SU-DHL-6 (cell line): ENCODE data around the gene PNMA8A.

Experiments used
- H2AFZ ChIP-seq: fragments of 200-600 bp; sonication (generic); 2 replicates; pipeline ENCODE4 v1.6.1; 2014; ENCODE audit warnings: low read depth, mild to moderate bottlenecking, moderate library complexity, mixed read lengths, antibody characterized with exemption, low read length; ENCODE audit not compliant: severe bottlenecking
- H3F3A ChIP-seq: fragments of 200-600 bp; shearing (Covaris generic); 2 replicates; pipeline ENCODE4 v1.6.0; 2016; ENCODE audit warnings: antibody characterized with exemption, mild to moderate bottlenecking; ENCODE audit not compliant: insufficient read depth
- H3K27ac ChIP-seq: fragments of 200-600 bp; sonication (generic); 2 replicates; pipeline ENCODE4 v1.5.1; 2016; ENCODE audit warnings: low read depth, mild to moderate bottlenecking, low read length, moderate library complexity, mixed read lengths
- H3K27me3 ChIP-seq: fragments of 200-600 bp; sonication (generic), shearing (Covaris generic); 2 replicates; pipeline ENCODE4 v1.6.0; 2014; ENCODE audit warnings: mild to moderate bottlenecking, low read length
- H3K36me3 ChIP-seq: fragments of 200-600 bp; sonication (generic); 2 replicates; pipeline ENCODE4 v1.6.1; 2014; ENCODE audit warnings: mild to moderate bottlenecking, low read length, mixed read lengths
- H3K4me2 ChIP-seq: fragments of 300-600, 200-600 bp; shearing (Covaris generic), sonication (generic); 2 replicates; pipeline ENCODE4 v1.6.0; 2014; ENCODE audit warnings: low read length, low read depth, mild to moderate bottlenecking; ENCODE audit not compliant: poor library complexity, severe bottlenecking
- H3K4me3 ChIP-seq: fragments of 200-600 bp; sonication (generic); 2 replicates; pipeline ENCODE4 v1.5.1; 2014; ENCODE audit warnings: antibody characterized with exemption, low read length, mild to moderate bottlenecking, mixed read lengths; ENCODE audit not compliant: insufficient read depth, poor library complexity, severe bottlenecking
- H3K79me2 ChIP-seq: fragments of 200-600 bp; sonication (generic); 2 replicates; pipeline ENCODE4 v1.6.1; 2014; ENCODE audit warnings: mild to moderate bottlenecking, low read length, moderate library complexity; ENCODE audit not compliant: insufficient read depth
- H3K9ac ChIP-seq: fragments of 200-600 bp; sonication (generic); 2 replicates; pipeline ENCODE4 v1.7.0; 2014; ENCODE audit warnings: mild to moderate bottlenecking, low read length
- H3K9me2 ChIP-seq: fragments of 200-600 bp; sonication (generic); replicated peaks from 2 replicates; pipeline ENCODE4 v1.6.1; 2014; ENCODE audit warnings: low read length; ENCODE audit not compliant: insufficient read depth
- H3K9me3 ChIP-seq: fragments of 200-600 bp; sonication (generic); 2 replicates; pipeline ENCODE4 v1.6.1; 2014; ENCODE audit warnings: low read length, mixed read lengths; ENCODE audit not compliant: insufficient read depth
- H4K20me1 ChIP-seq: fragments of 200-600 bp; sonication (generic); 2 replicates; pipeline ENCODE4 v1.6.1; 2014; ENCODE audit warnings: low read depth, mild to moderate bottlenecking, antibody characterized with exemption, low read length, moderate library complexity, mixed read lengths
- CTCF ChIP-seq: fragments of 200-600 bp; sonication (generic); IDR thresholded peaks from one replicate; pipeline ENCODE4 v1.5.1; 2017; ENCODE audit warnings: antibody characterized with exemption, mild to moderate bottlenecking, low read length, moderate library complexity; ENCODE audit not compliant: insufficient read depth, poor library complexity, severe bottlenecking
- EZH2phosphoT487 ChIP-seq: fragments of 200-600 bp; sonication (generic), shearing (Covaris generic); conservative IDR thresholded peaks from 2 replicates; pipeline ENCODE4 v1.6.1; 2018; ENCODE audit warnings: mild to moderate bottlenecking, antibody characterized with exemption, low read length, moderate library complexity, mixed read lengths

Gene PNMA8A

DNA sequence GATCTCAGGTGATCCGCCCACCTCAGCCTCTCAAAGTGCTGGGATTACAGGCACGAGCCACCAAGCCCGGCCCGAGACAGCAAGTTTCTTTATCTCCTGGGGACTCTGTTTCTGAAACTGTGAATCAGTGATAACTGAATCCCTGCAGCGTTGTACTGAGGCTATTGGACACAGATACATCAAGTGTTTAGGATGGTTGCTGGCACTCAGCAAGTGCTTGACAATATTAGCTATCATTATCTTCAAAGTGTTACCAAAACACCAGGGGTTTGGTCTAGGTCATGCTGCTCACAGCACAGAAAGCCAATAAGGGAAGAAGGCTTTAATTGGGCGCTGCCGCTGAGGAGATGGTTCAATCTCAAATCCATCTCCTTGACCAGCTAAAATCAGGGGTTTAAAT lies 22.1 kb downstream of the PNMA8A start:
- H3K4me3 ChIP-seq: no peak overlapping the region
- no peaks in the 10 kb centered on the region for H3K27me3 ChIP-seq
- no peaks in the 10 kb centered on the region for H4K20me1 ChIP-seq
- no peak overlapping the region for H2AFZ ChIP-seq
- H3F3A ChIP-seq: peaks cover 9% of the 10 kb centered on the region
- H3K79me2 ChIP-seq: peaks cover 9% of the 10 kb centered on the region; the same call in 1 of the 2 replicates
- 0 out of 2 replicates have a peak, but pooled peaks cover 7% of the 10 kb centered on the region for H3K36me3 ChIP-seq
- TF ChIP-seq EZH2phosphoT487 (no peak), CTCF (no peak)
- peak overlapping the region; percentile 35; the same call in 1 of the 2 replicates for H3K27ac ChIP-seq
- no peaks in the 10 kb centered on the region for H3K9me3 ChIP-seq
- H3K9ac ChIP-seq: no peak overlapping the region
- no peaks in the 10 kb centered on the region for H3K9me2 ChIP-seq
- no peak overlapping the region for H3K4me2 ChIP-seq

- Histone ChIP-seq H3K9ac (no peak overlapping the region), H3F3A (peaks cover 9% of the 10 kb centered on the region), H4K20me1 (no peaks in the 10 kb centered on the region), H3K9me3 (no peaks in the 10 kb centered on the region), H3K4me2 (no peak overlapping the region), H3K36me3 (0 out of 2 replicates have a peak, but pooled peaks cover 7% of the 10 kb centered on the region), H3K27ac (no peak overlapping the region), H3K27me3 (no peaks in the 10 kb centered on the region), H3K79me2 (peaks cover 9% of the 10 kb centered on the region; the same call in 1 of the 2 replicates), H3K4me3 (no peak overlapping the region), H2AFZ (no peak overlapping the region), H3K9me2 (no peaks in the 10 kb centered on the region)
- TF ChIP-seq CTCF: no peak
- TF ChIP-seq EZH2phosphoT487: no peak
Observed at GRCh38 chr19:46448601-46449000, 22.8 kb downstream of the PNMA8A start.

DNA sequence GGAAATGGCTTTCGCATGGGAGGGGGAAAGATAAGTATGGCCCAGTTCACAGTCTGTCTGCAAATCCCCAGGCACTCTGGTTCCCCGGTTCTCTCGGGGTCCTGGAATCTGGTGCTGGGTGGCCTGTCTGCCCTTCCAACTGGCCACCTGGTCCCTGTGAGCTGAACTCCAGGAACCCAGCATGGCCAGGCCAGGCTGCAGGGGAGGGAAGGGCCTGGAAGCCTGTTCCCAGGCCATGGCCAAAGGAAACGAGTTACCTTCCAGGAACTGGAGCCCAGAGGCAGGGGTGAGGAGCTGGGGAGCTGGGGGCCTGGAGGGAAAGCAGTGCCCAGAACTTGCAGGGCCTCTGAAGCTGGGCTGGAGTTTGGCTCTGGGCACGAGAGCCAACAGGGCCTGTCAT lies 23.5 kb downstream of the PNMA8A start:
- peaks cover 9% of the 10 kb centered on the region for H3F3A ChIP-seq
- H3K9me2 ChIP-seq: no peaks in the 10 kb centered on the region
- H3K9ac ChIP-seq: peak overlapping the region; percentile 57
- H3K36me3 ChIP-seq: 0 out of 2 replicates have a peak, but pooled peaks cover 7% of the 10 kb centered on the region
- peak overlapping the region; percentile 64 for H3K4me2 ChIP-seq
- H2AFZ ChIP-seq: no peak overlapping the region
- H3K9me3 ChIP-seq: no peaks in the 10 kb centered on the region
- peak overlapping the region; percentile 72 for H3K27ac ChIP-seq
- H3K27me3 ChIP-seq: no peaks in the 10 kb centered on the region
- no peaks in the 10 kb centered on the region for H4K20me1 ChIP-seq
- no peak for TF ChIP-seq CTCF
- TF ChIP-seq EZH2phosphoT487: no peak
- peak overlapping the region; percentile 45 for H3K4me3 ChIP-seq
- H3K79me2 ChIP-seq: peaks cover 9% of the 10 kb centered on the region; the same call in 1 of the 2 replicates
